ENCODE measurements around the gene LUC7L3. TPM values are rescaled to one million over a fixed set of nuclear protein-coding genes. Genes with fewer than 3 reads are reported as not detected.

LUC7L3 gene
- total and polyA plus RNA-seq, 10 of the 15 experiments (the other 5 are each of a cell fraction or from before 2014, with no cell fraction given): 51.3 to 176 (median 149) TPM

GRCh38 chr17:50758524-50758923 is 39.1 kb downstream of the LUC7L3 start:
- Histone ChIP-seq H3K27ac (ENCODE audit: control insufficient read depth, insufficient read depth) (no peak overlapping the region), H3K36me3 (ENCODE audit: control insufficient read depth in 2 of 2, insufficient read depth in 2 of 2, low read length in 1 of 2) (peaks cover 0 to 7% of the 10 kb centered on the region in 2 experiments; a peak in 2 of 4 replicates), H3K4me3 (no peak overlapping the region), H3K79me2 (ENCODE audit: control insufficient read depth, insufficient read depth, low read length) (no peaks in the 10 kb centered on the region), H3K4me2 (ENCODE audit: control insufficient read depth, insufficient read depth) (no peak overlapping the region), H3K4me1 (ENCODE audit: control insufficient read depth, insufficient read depth, low read length) (no peaks in the 10 kb centered on the region; the same call in 1 of the 2 replicates), H3K9me3 (replicated peaks; ENCODE audit: control insufficient read depth, insufficient read depth, low read length) (no peaks in the 10 kb centered on the region), H3K27me3 (replicated peaks in 1 of 2; ENCODE audit: control insufficient read depth in 2 of 2, insufficient read depth in 2 of 2, low read length in 1 of 2) (no peaks in the 10 kb centered on the region), H3K9ac (ENCODE audit: control insufficient read depth, insufficient read depth, low read length) (no peak overlapping the region), H2AFZ (ENCODE audit: control insufficient read depth, low read depth, low read length) (no peak overlapping the region), H4K20me1 (ENCODE audit: control insufficient read depth, insufficient read depth) (no peaks in the 10 kb centered on the region)
- intact Hi-C loops (cut with micrococcal nuclease; ENCODE audit: unreplicated experiment) (no loop called here), in situ Hi-C loops (cut with MboI) (no loop called here)
- ChIA-PET RAD21 (ENCODE audit: unreplicated experiment) (no interaction called here), POLR2A (interaction anchor here (0.6 kb wide), 1 partner anchor 125 kb away, joined by 6 read pairs; no protein-coding TSS in a partner anchor), CTCF (interaction anchor here (1.0 kb wide), 1 partner anchor 24 kb away, joined by 3 read pairs; no protein-coding TSS in a partner anchor), SMC1A (ENCODE audit: uncharacterized antibody, unreplicated experiment) (no interaction called here)
- WGBS (ENCODE audit: insufficient coverage, insufficient replicate concordance, low lambda C conversion rate, missing lambda C conversion rate): 64% methylated on average over 5 of the region's 5 CpGs
- no peak for DNase-seq (ENCODE audit: low read depth, low spot score)
- ATAC-seq: no peak
- no TSS peak for BruUV-seq (replicated peaks)
- FAIRE-seq: no peak
- TF ChIP-seq NKRF (conservative IDR thresholded peaks at IDR 0.05) (no peak), MYB (IDR thresholded peaks at IDR 0.05; ENCODE audit: borderline replicate concordance, low read depth, low read length) (no peak), ZBTB33 (IDR thresholded peaks at IDR 0.05) (no peak), MEF2A (IDR thresholded peaks at IDR 0.05; ENCODE audit: insufficient read depth, low read depth, low read length) (no peak), MLLT1 (IDR thresholded peaks at IDR 0.05) (no peak), ZNF687 (IDR thresholded peaks at IDR 0.05) (no peak), ZSCAN29 (IDR thresholded peaks at IDR 0.05) (no peak), RAD21 (IDR thresholded peaks at IDR 0.05; ENCODE audit: insufficient read depth, low read depth, low read length) (no peak), ZBTB4 (CRISPR knock-in tag; IDR thresholded peaks at IDR 0.05) (no peak), WRNIP1 (IDR thresholded peaks at IDR 0.05; ENCODE audit: borderline replicate concordance, low read depth, low read length) (no peak)

Data from GM12878 (cell line).